Suppressor macrophage treated with lipopolysaccharide for 1 hour (primary cell): ENCODE measurements around the gene IL34.
"Not testable (repeated sequence)": the region's sequence is repeated elsewhere in the genome, so short reads cannot be mapped to it uniquely, and the experiment has no call there.

ENCODE experiments used
- DNase-seq, 3 donors: peaks; one replicate each; pipeline ENCODE4 v3.0.0-alpha.2; 2020 to 2022

IL34 gene

GRCh38 chr16:70659953-70660671 lies 13.8 kb downstream of the IL34 start:
- no peak for DNase-seq

GRCh38 chr16:70660672-70661350 lies 14.5 kb downstream of the IL34 start:
- DNase-seq = no peak

- no peak for DNase-seq
Observed at GRCh38 chr16:70661534-70661917, 15.2 kb downstream of the IL34 start.

GRCh38 chr16:70661918-70662641 lies 15.7 kb downstream of the IL34 start:
- DNase-seq = no peak

GRCh38 chr16:70662991-70663523 lies 16.7 kb downstream of the IL34 start:
- no peak for DNase-seq

GRCh38 chr16:70663524-70664324 lies 17.4 kb downstream of the IL34 start:
- DNase-seq = no peak

- no peak for DNase-seq
Observed at GRCh38 chr16:70664325-70665112, 18.2 kb downstream of the IL34 start.

- DNase-seq = no peak
Observed at GRCh38 chr16:70665113-70665694, 18.8 kb downstream of the IL34 start.

- DNase-seq = no peak
Observed at GRCh38 chr16:70665806-70666735, 19.7 kb downstream of the IL34 start.

- no peak for DNase-seq
Observed at GRCh38 chr16:70670175-70670574, 23.8 kb downstream of the IL34 start.

GRCh38 chr16:70670938-70671337 lies 24.6 kb downstream of the IL34 start:
- DNase-seq = not testable (repeated sequence)

GRCh38 chr16:70674221-70675014 lies 28.1 kb downstream of the IL34 start:
- DNase-seq = no peak

GRCh38 chr16:70675851-70676513 lies 29.6 kb downstream of the IL34 start:
- no peak for DNase-seq

- peak in 1 of 3 donors; percentile 9 for DNase-seq
Observed at GRCh38 chr16:70676675-70677498, 30.5 kb downstream of the IL34 start.

- no peak for DNase-seq
Observed at GRCh38 chr16:70677499-70678120, 31.3 kb downstream of the IL34 start.

GRCh38 chr16:70678121-70678897 lies 31.9 kb downstream of the IL34 start:
- no peak for DNase-seq
